Liver (tissue), 9 donors: ENCODE data around the gene ANKRD28. TPM values are rescaled to one million over a fixed set of nuclear protein-coding genes. Genes with fewer than 3 reads are reported as not detected.

Experiments used
- DNase-seq: peaks from one replicate; pipeline ENCODE4 v3.0.0-alpha.2; 2017; ENCODE audit warnings: low spot score
- H3K27ac ChIP-seq, 2 donors: one replicate each; pipeline ENCODE4 v1.7.0; 2013; ENCODE audit warnings: inconsistent platforms in 2 of 2, low read length in 2 of 2, control low read depth in 1 of 2, low read depth in 1 of 2, mild to moderate bottlenecking in 1 of 2
- H3K27me3 ChIP-seq, 4 donors: one replicate each; pipeline versions ENCODE4 v1.6.1 to v1.7.0; 2013; ENCODE audit warnings: low read length in 3 of 4, inconsistent platforms in 1 of 4, mild to moderate bottlenecking in 1 of 4, moderate library complexity in 1 of 4; ENCODE audit not compliant: control insufficient read depth in 4 of 4, insufficient read depth in 4 of 4
- H3K36me3 ChIP-seq, 4 donors: one replicate each; pipeline versions ENCODE4 v1.6.1 to v1.7.0; 2013; ENCODE audit warnings: low read length in 3 of 4, mild to moderate bottlenecking in 3 of 4, low read depth in 1 of 4, moderate library complexity in 1 of 4; ENCODE audit not compliant: control insufficient read depth in 4 of 4, insufficient read depth in 3 of 4
- H3K4me1 ChIP-seq, 4 donors: one replicate each; pipeline versions ENCODE4 v1.6.1 to v1.7.0; 2013; ENCODE audit warnings: low read length in 3 of 4, mild to moderate bottlenecking in 3 of 4, moderate library complexity in 1 of 4; ENCODE audit not compliant: control insufficient read depth in 4 of 4, insufficient read depth in 4 of 4
- H3K4me3 ChIP-seq, 3 donors: one replicate each; pipeline versions ENCODE4 v1.6.1 to v1.7.0; 2013; ENCODE audit warnings: low read length in 3 of 3, control low read depth in 1 of 3, low read depth in 1 of 3, mild to moderate bottlenecking in 1 of 3
- H3K9ac ChIP-seq, 2 donors: one replicate each; pipeline ENCODE4 v1.7.0; 2013; ENCODE audit warnings: low read length in 2 of 2, mild to moderate bottlenecking in 2 of 2, moderate library complexity in 2 of 2, control low read depth in 1 of 2, low read depth in 1 of 2
- H3K9me3 ChIP-seq, 4 donors: one replicate each; pipeline versions ENCODE4 v1.6.1 to v1.7.0; 2013; ENCODE audit warnings: low read length in 3 of 4; ENCODE audit not compliant: control insufficient read depth in 4 of 4
- ATF3 ChIP-seq: IDR thresholded peaks from 2 replicates; pipeline ENCODE4 v1.6.1; 2016; ENCODE audit warnings: antibody characterized with exemption
- CTCF ChIP-seq: fragments of 150-350 bp; IDR thresholded peaks from 2 replicates; pipeline ENCODE4 v1.5.1; 2017; ENCODE audit warnings: improper control_type of control experiment, low read depth, low read length; ENCODE audit not compliant: missing input control
- EGR1 ChIP-seq, 2 donors: IDR thresholded peaks; 2 replicates each; pipeline ENCODE4 v1.6.1; 2016 to 2018; ENCODE audit warnings: antibody characterized with exemption in 2 of 2, low read depth in 2 of 2
- FOXA1 ChIP-seq: IDR thresholded peaks from 2 replicates; pipeline ENCODE4 v1.6.1; 2016; ENCODE audit warnings: antibody characterized with exemption
- FOXA2 ChIP-seq: IDR thresholded peaks from 2 replicates; pipeline ENCODE4 v1.6.1; 2016; ENCODE audit warnings: antibody characterized with exemption
- GABPA ChIP-seq, 2 donors: IDR thresholded peaks in 1 of 2; conservative IDR thresholded peaks in 1 of 2; 2 replicates each; pipeline ENCODE4 v1.6.1; 2016; ENCODE audit warnings: antibody characterized with exemption in 2 of 2, mild to moderate bottlenecking in 1 of 2, moderate library complexity in 1 of 2
- HNF4A ChIP-seq, 2 donors: conservative IDR thresholded peaks; 2 replicates each; pipeline ENCODE4 v1.6.1; 2016; ENCODE audit warnings: antibody characterized with exemption in 2 of 2, mild to moderate bottlenecking in 2 of 2
- HNF4G ChIP-seq: IDR thresholded peaks from 2 replicates; pipeline ENCODE4 v1.6.1; 2016; ENCODE audit warnings: antibody characterized with exemption
- JUND ChIP-seq, 2 donors: IDR thresholded peaks; 2 replicates each; pipeline ENCODE4 v1.6.1; 2016; ENCODE audit warnings: antibody characterized with exemption in 2 of 2
- MAX ChIP-seq: IDR thresholded peaks from 2 replicates; pipeline ENCODE4 v1.6.1; 2016; ENCODE audit warnings: antibody characterized with exemption
- NR2F2 ChIP-seq: IDR thresholded peaks from 2 replicates; pipeline ENCODE4 v1.6.1; 2016; ENCODE audit warnings: antibody characterized with exemption
- RAD21 ChIP-seq, 2 donors: IDR thresholded peaks; 2 replicates each; pipeline ENCODE4 v1.6.1; 2016; ENCODE audit warnings: antibody characterized with exemption in 2 of 2, mild to moderate bottlenecking in 2 of 2
- REST ChIP-seq: IDR thresholded peaks from 2 replicates; pipeline ENCODE4 v1.6.1; 2016; ENCODE audit warnings: antibody characterized with exemption, mild to moderate bottlenecking
- RXRA ChIP-seq, 2 donors: IDR thresholded peaks; 2 replicates each; pipeline ENCODE4 v1.6.1; 2017 to 2018; ENCODE audit warnings: antibody characterized with exemption in 2 of 2, mild to moderate bottlenecking in 1 of 2
- SP1 ChIP-seq: IDR thresholded peaks from 2 replicates; pipeline ENCODE4 v1.6.1; 2018; ENCODE audit warnings: antibody characterized with exemption, mild to moderate bottlenecking
- TAF1 ChIP-seq: conservative IDR thresholded peaks from 2 replicates; pipeline ENCODE4 v1.6.1; 2016; ENCODE audit warnings: antibody characterized with exemption, mild to moderate bottlenecking
- YY1 ChIP-seq: IDR thresholded peaks from 2 replicates; pipeline ENCODE4 v1.6.1; 2016; ENCODE audit warnings: antibody characterized with exemption, mild to moderate bottlenecking
- ZBTB33 ChIP-seq: IDR thresholded peaks from 2 replicates; pipeline ENCODE4 v1.6.1; 2016; ENCODE audit warnings: antibody characterized with exemption
- WGBS: extraction: QIAGEN DNeasy Blood & Tissue Kit; methylation state at CpG from one replicate; pipeline ENCODE4 v1.1.7; 2013; 5-methylcytosine and 5-hydroxymethylcytosine counted together
- polyA plus RNA-seq, 2 donors: library from polyadenylated mRNA; stranded (reverse) in 1 of 2; unstranded in 1 of 2; fragments of 200-250 nt in 1 of 2; fragments of >200 nt in 1 of 2; fragmentation: Nextera tagmentation in 1 of 2; extraction: Ambion mirVana in 1 of 2; gene quantifications; one replicate each; pipeline versions ENCODE4 v1.2.1 to v1.2.3, GENCODE V29; 2013 to 2015
- total RNA-seq, 2 donors: library from RNA; depleted of rRNA; stranded (reverse); fragments of >200 nt; gene quantifications; one replicate each; pipeline ENCODE4 v1.2.3, GENCODE V29; 2014
- donor health status: healthy.
- donor health status: healthy.
- donor health status: healthy.
- donor health status: healthy.
- donor health status: healthy.

ANKRD28 gene
- total and polyA plus RNA-seq, 4 donors, result 9.2 to 39.1 (median 16.8) TPM

- TF ChIP-seq EGR1 (IDR thresholded peaks at IDR 0.05; ENCODE audit: low read depth in 2 of 2), result no peak
- no peak for TF ChIP-seq ZBTB33
- no peak for TF ChIP-seq SP1
- TF ChIP-seq TAF1, result no peak
- no peak for TF ChIP-seq GABPA (IDR thresholded peaks at IDR 0.05 in 1 of 2, conservative IDR thresholded peaks at IDR 0.05 in 1 of 2)
- no peak for TF ChIP-seq JUND (IDR thresholded peaks at IDR 0.05)
- no peak for TF ChIP-seq RAD21 (IDR thresholded peaks at IDR 0.05)
- no peak for TF ChIP-seq RXRA (IDR thresholded peaks at IDR 0.05)
- no peak for TF ChIP-seq CTCF
- no peak for TF ChIP-seq HNF4G
- no peak for TF ChIP-seq NR2F2
- TF ChIP-seq MAX, result no peak
- TF ChIP-seq ATF3, result no peak
- TF ChIP-seq REST, result no peak
- Histone ChIP-seq H3K4me1 (peaks cover 0 to 1% (median 0%) of the 10 kb centered on the region in 4 donors), H3K9ac (no peak overlapping the region), H3K27me3 (no peaks in the 10 kb centered on the region), H3K4me3 (no peak overlapping the region), H3K9me3 (no peaks in the 10 kb centered on the region), H3K27ac (no peak overlapping the region), H3K36me3 (peaks cover 0 to 17% (median 10%) of the 10 kb centered on the region in 4 donors)
- whole genome bisulfite sequencing, result 88% methylated on average over 5 of the region's 5 CpGs
- no peak for DNase-seq
Observed at GRCh38 chr3:15713364-15713763, 84.4 kb downstream of the ANKRD28 start.

GRCh38 chr3:15711281-15711680 is 86.5 kb downstream of the ANKRD28 start:
- peaks cover 0 to 3% (median under 1%) of the 10 kb centered on the region in 4 donors for H3K4me1 ChIP-seq
- H3K27me3 ChIP-seq, result no peaks in the 10 kb centered on the region
- DNase-seq, result no peak
- H3K36me3 ChIP-seq, result peaks cover 0 to 23% (median 15%) of the 10 kb centered on the region in 4 donors
- H3K27ac ChIP-seq, result no peak overlapping the region
- H3K4me3 ChIP-seq, result no peak overlapping the region
- no peaks in the 10 kb centered on the region for H3K9me3 ChIP-seq
- no peak overlapping the region for H3K9ac ChIP-seq
- TF ChIP-seq GABPA (IDR thresholded peaks at IDR 0.05 in 1 of 2, conservative IDR thresholded peaks at IDR 0.05 in 1 of 2) (no peak), FOXA2 (no peak), SP1 (no peak), NR2F2 (no peak), RAD21 (IDR thresholded peaks at IDR 0.05) (no peak), HNF4G (no peak), YY1 (no peak), RXRA (IDR thresholded peaks at IDR 0.05) (no peak), REST (no peak), FOXA1 (no peak), ATF3 (no peak), HNF4A (conservative IDR thresholded peaks at IDR 0.05) (no peak), JUND (IDR thresholded peaks at IDR 0.05) (no peak), TAF1 (no peak), CTCF (no peak)
